Endodermal cell (in vitro differentiated cells): ENCODE results near the gene GRM8. TPM values are rescaled to one million over a fixed set of nuclear protein-coding genes. Genes with fewer than 3 reads are reported as not detected.

ENCODE experiments used
- DNase-seq: peaks from one replicate; pipeline ENCODE4 v3.0.0-alpha.2; 2017
- H3K27ac ChIP-seq: 2 replicates; pipeline ENCODE4 v1.5.1; 2013; ENCODE audit warnings: mild to moderate bottlenecking, low read depth, low read length, moderate library complexity
- H3K27me3 ChIP-seq: 2 replicates; pipeline ENCODE4 v1.6.1; 2013; ENCODE audit warnings: mild to moderate bottlenecking, low read length, moderate library complexity; ENCODE audit not compliant: insufficient read depth, control insufficient read depth, poor library complexity, severe bottlenecking
- H3K36me3 ChIP-seq: 2 replicates; pipeline ENCODE4 v1.7.0; 2013; ENCODE audit warnings: mild to moderate bottlenecking, low read length, moderate library complexity; ENCODE audit not compliant: control insufficient read depth, insufficient read depth
- H3K4me1 ChIP-seq: one replicate; pipeline ENCODE4 v1.7.0; 2013; ENCODE audit warnings: low read length; ENCODE audit not compliant: control insufficient read depth, insufficient read depth
- H3K4me3 ChIP-seq: 2 replicates; pipeline ENCODE4 v1.5.1; 2013; ENCODE audit warnings: mild to moderate bottlenecking, low read length, moderate library complexity
- H3K9ac ChIP-seq: 2 replicates; pipeline ENCODE4 v1.6.1; 2013; ENCODE audit warnings: mild to moderate bottlenecking, low read length, moderate library complexity; ENCODE audit not compliant: poor library complexity, severe bottlenecking; ENCODE audit errors: extremely low read depth
- H3K9me3 ChIP-seq: 2 replicates; pipeline ENCODE4 v1.6.1; 2013; ENCODE audit warnings: mild to moderate bottlenecking, low read length, moderate library complexity; ENCODE audit not compliant: control insufficient read depth
- H3K27ac Mint-ChIP-seq: 2 replicates; pipeline ENCODE4 v1.8.0; 2020; ENCODE audit warnings: mixed read lengths
- H3K27me3 Mint-ChIP-seq: 2 replicates; pipeline ENCODE4 v1.8.0; 2021; ENCODE audit warnings: mild to moderate bottlenecking, mixed read lengths; ENCODE audit not compliant: insufficient read depth
- H3K36me3 Mint-ChIP-seq: 2 replicates; pipeline ENCODE4 v1.8.0; 2020; ENCODE audit warnings: low read depth, mixed read lengths
- H3K4me1 Mint-ChIP-seq: 2 replicates; pipeline ENCODE4 v1.8.0; 2020; ENCODE audit warnings: mixed read lengths
- H3K4me3 Mint-ChIP-seq: 2 replicates; pipeline ENCODE4 v1.8.0; 2020; ENCODE audit warnings: mild to moderate bottlenecking, moderate library complexity, mixed read lengths
- H3K9me3 Mint-ChIP-seq: 2 replicates; pipeline ENCODE4 v1.8.0; 2020; ENCODE audit warnings: mild to moderate bottlenecking, mixed read lengths
- WGBS, 2 experiments: methylation state at CpG; one replicate each; pipeline versions ENCODE4 v1.1.5 to v1.1.7; 2013; ENCODE audit warnings: missing lambda C conversion rate in 2 of 2, mixed read lengths in 1 of 2; ENCODE audit not compliant: insufficient coverage in 1 of 2, insufficient read length in 1 of 2; 5-methylcytosine and 5-hydroxymethylcytosine counted together
- total RNA-seq, 2 donors: library from RNA; stranded (reverse); fragmentation: NEBNext Ultra II Directional in 1 of 2; extraction: Animal tissue kit (Norgen Biotek cat#: 25700) in 1 of 2; gene quantifications; 2 replicates in 1 of 2; 3 replicates in 1 of 2; pipeline ENCODE4 v1.2.1, GENCODE V29; 2021
- TF ChIP-seq, protein P1 (sequence below): fragments of 200-600 bp; sonication (generic); conservative IDR thresholded peaks from 2 replicates; pipeline ENCODE4 v1.5.0; 2021; ENCODE audit warnings: antibody characterized with exemption, mild to moderate bottlenecking

GRM8 gene
- total RNA-seq, 2 donors from 2014 or later: 0.93 to 2.0 TPM

DNA sequence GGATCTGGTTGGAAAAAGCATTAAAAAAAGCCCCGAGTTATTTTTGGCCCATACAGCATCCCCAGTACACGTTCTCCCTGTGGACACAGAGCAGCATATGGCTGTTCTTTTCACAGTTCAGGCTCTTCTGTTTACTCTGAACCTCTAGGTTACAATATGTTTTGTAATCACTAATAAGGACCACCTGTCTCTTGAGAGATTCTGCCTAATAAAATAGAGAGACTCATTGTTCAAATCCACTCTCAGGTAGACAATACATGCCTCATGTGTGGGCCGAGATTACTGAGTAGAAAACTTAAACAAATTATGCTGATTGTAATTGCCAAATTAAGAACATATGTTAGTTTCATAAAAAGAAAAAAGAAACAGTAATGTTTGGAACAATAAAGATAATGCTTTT, 647.7 kb downstream of the GRM8 start:
- no peaks in the 10 kb centered on the region for H3K9me3 ChIP-seq
- TF ChIP-seq, protein P1, sequence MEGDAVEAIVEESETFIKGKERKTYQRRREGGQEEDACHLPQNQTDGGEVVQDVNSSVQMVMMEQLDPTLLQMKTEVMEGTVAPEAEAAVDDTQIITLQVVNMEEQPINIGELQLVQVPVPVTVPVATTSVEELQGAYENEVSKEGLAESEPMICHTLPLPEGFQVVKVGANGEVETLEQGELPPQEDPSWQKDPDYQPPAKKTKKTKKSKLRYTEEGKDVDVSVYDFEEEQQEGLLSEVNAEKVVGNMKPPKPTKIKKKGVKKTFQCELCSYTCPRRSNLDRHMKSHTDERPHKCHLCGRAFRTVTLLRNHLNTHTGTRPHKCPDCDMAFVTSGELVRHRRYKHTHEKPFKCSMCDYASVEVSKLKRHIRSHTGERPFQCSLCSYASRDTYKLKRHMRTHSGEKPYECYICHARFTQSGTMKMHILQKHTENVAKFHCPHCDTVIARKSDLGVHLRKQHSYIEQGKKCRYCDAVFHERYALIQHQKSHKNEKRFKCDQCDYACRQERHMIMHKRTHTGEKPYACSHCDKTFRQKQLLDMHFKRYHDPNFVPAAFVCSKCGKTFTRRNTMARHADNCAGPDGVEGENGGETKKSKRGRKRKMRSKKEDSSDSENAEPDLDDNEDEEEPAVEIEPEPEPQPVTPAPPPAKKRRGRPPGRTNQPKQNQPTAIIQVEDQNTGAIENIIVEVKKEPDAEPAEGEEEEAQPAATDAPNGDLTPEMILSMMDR: no peak
- H3K4me1 ChIP-seq: no peaks in the 10 kb centered on the region
- H3K4me3 Mint-ChIP-seq: no peak overlapping the region
- no peaks in the 10 kb centered on the region for H3K4me1 Mint-ChIP-seq
- no peak for DNase-seq
- H3K4me3 ChIP-seq: no peak overlapping the region
- no peaks in the 10 kb centered on the region for H3K27me3 ChIP-seq
- H3K36me3 ChIP-seq: no peaks in the 10 kb centered on the region
- no peak overlapping the region for H3K27ac ChIP-seq
- H3K9me3 Mint-ChIP-seq: no peaks in the 10 kb centered on the region
- WGBS, 2 experiments: 59 to 92% methylated on average over 2 to 3 of the region's 3 CpGs
- no peaks in the 10 kb centered on the region for H3K27me3 Mint-ChIP-seq
- H3K36me3 Mint-ChIP-seq: no peaks in the 10 kb centered on the region
- no peak overlapping the region for H3K27ac Mint-ChIP-seq
- H3K9ac ChIP-seq: no peak overlapping the region

DNA sequence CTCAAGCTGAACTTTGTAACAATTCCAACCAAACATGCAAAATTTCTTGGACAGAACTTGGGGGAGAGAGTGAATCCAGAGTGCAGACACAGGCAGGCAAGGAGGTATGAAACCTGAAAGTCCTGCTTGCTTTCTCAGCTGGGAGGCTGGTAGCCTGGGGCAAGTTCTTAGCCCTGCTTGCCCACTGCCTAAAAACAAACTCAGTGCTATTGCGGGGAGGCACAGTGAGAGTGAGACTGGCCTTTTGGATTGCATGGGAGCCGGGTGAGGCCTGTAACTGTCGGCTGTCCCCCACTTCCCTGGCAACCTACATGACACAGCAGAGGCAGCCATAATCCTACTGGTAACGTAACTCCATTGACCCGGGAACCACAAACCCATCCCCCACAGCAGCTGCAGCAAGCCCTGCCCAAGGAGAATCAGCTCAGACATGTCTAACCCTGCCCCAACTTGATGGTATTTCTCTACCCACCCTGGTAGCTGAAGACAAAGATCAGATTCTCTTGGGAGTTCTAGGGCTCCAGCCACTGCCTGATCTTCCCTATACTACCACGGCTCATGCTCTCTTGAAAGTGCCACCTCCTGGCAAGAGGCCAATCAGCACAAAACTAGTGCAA, 663.6 kb downstream of the GRM8 start:
- H3K9ac ChIP-seq: no peak overlapping the region
- H3K27ac Mint-ChIP-seq: no peak overlapping the region

DNA sequence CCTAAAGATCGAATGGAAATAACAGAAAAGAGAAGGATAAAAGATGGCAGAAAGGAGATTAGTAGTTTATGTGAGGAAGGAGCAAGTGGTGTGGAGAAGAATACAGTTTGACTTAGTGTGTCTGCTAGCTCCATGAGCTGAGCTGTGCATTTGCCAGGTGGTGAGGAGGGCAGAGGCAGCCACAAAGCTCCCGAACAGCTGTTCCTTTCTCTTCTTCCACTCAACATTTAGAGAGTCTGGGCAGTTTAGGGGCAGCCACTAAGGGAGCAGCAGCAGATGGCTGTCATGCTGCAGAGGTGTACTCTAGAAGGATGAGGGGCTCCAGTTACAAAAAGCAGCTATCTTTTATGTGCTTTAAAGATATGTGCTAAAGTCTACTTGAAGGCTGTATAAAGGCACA, 674.4 kb downstream of the GRM8 start:
- Histone ChIP-seq H3K9ac (no peak overlapping the region), H3K27me3 (peaks cover 44% of the 10 kb centered on the region), H3K4me1 (peaks cover 9% of the 10 kb centered on the region), H3K9me3 (peaks cover 7% of the 10 kb centered on the region), H3K27ac (no peak overlapping the region), H3K4me3 (no peak overlapping the region), H3K36me3 (no peaks in the 10 kb centered on the region)
- DNase-seq: no peak
- TF ChIP-seq, protein P1: no peak
- peaks cover 44% of the 10 kb centered on the region for H3K27me3 Mint-ChIP-seq
- H3K27ac Mint-ChIP-seq: no peak overlapping the region
- H3K4me3 Mint-ChIP-seq: no peak overlapping the region
- WGBS, 2 experiments: 94% methylated on average over 2 of the region's 2 CpGs; no CpG with 5 or more reads in 1 of the 2 experiments
- H3K36me3 Mint-ChIP-seq: no peaks in the 10 kb centered on the region
- no peaks in the 10 kb centered on the region for H3K9me3 Mint-ChIP-seq
- peaks cover 24% of the 10 kb centered on the region for H3K4me1 Mint-ChIP-seq

More for the DNA sequence above, 663.6 kb downstream of the GRM8 start:
- no peak overlapping the region for H3K27ac ChIP-seq
- Mint-ChIP-seq H3K9me3 (peaks cover 42% of the 10 kb centered on the region), H3K4me3 (no peak overlapping the region), H3K27me3 (peaks cover 16% of the 10 kb centered on the region), H3K4me1 (peaks cover 24% of the 10 kb centered on the region), H3K36me3 (peaks cover 3% of the 10 kb centered on the region)
- no peak for DNase-seq
- no peaks in the 10 kb centered on the region for H3K36me3 ChIP-seq
- peaks cover 45% of the 10 kb centered on the region for H3K9me3 ChIP-seq
- TF ChIP-seq, protein P1: no peak
- peak overlapping the region; percentile 47 for H3K4me3 ChIP-seq
- 88 to 89% methylated on average over 1 to 6 of the region's 6 CpGs for WGBS, 2 experiments
- H3K4me1 ChIP-seq: no peaks in the 10 kb centered on the region
- peaks cover 6% of the 10 kb centered on the region for H3K27me3 ChIP-seq
